HEK293 (cell line): ENCODE results near the gene SLX9.
A peak's percentile ranks its signal among the peaks of the same experiment; 100 is the strongest.

Experiments used
- CTCF ChIA-PET: fragments of 350-600 bp; formaldehyde crosslinking; extraction: SDS; loops from one replicate; lab custom pipeline; 2021; ENCODE audit warnings: antibody characterized with exemption; lab: Yijun Ruan, JAX
- POLR2A ChIA-PET: fragments of 300-600 bp; formaldehyde crosslinking; extraction: SDS; loops from one replicate; lab custom pipeline; 2020; ENCODE audit warnings: antibody characterized with exemption, inconsistent platforms; lab: Yijun Ruan, JAX
- H3K27ac ChIP-seq: fragments of 200-500 bp; sonication (Bioruptor generic); 2 replicates; pipeline ENCODE4 v1.5.1; 2014; ENCODE audit warnings: low read depth, low read length, control low read depth, inconsistent platforms; ENCODE audit errors: extremely low read depth
- H3K36me3 ChIP-seq, 2 experiments: fragments of 200-500 bp in 1 of 2; sonication (Bioruptor generic) in 1 of 2; 1 replicate in 1 of 2; 2 replicates in 1 of 2; pipeline ENCODE4 v1.5.1; 2014 to 2017; ENCODE audit warnings: inconsistent platforms in 2 of 2, low read length in 2 of 2; ENCODE audit not compliant: control insufficient read depth in 2 of 2, insufficient read depth in 1 of 2
- H3K4me1 ChIP-seq: fragments of 200-500 bp; sonication (Bioruptor generic); 2 replicates; pipeline ENCODE4 v1.5.1; 2014; ENCODE audit warnings: mild to moderate bottlenecking, low read length, inconsistent platforms; ENCODE audit not compliant: control insufficient read depth, insufficient read depth
- H3K4me3 ChIP-seq: 2 replicates; pipeline ENCODE4 v1.5.1; 2011; ENCODE audit warnings: low read depth, mild to moderate bottlenecking, control low read depth, low read length, moderate library complexity
- H3K9me3 ChIP-seq: fragments of 200-500 bp; sonication (Bioruptor generic); 2 replicates; pipeline ENCODE4 v1.5.1; 2014; ENCODE audit warnings: low read depth, low read length, inconsistent platforms; ENCODE audit not compliant: control insufficient read depth, insufficient read depth
- GLIS2 ChIP-seq: fragments of 450-650 bp; formaldehyde crosslinking; IDR thresholded peaks from 2 replicates; pipeline ENCODE4 v1.5.1; 2016; ENCODE audit warnings: missing biosample characterization, missing genetic modification characterization
- HIC1 ChIP-seq: fragments of 450-650 bp; formaldehyde crosslinking; IDR thresholded peaks from 2 replicates; pipeline ENCODE4 v1.5.1; 2016; ENCODE audit warnings: missing biosample characterization, missing genetic modification characterization
- KLF10 ChIP-seq: fragments of 450-650 bp; IDR thresholded peaks from 2 replicates; pipeline ENCODE4 v1.5.1; 2018; ENCODE audit warnings: missing biosample characterization, mild to moderate bottlenecking, missing genetic modification characterization
- KLF7 ChIP-seq: fragments of 450-650 bp; formaldehyde crosslinking; IDR thresholded peaks from 2 replicates; pipeline ENCODE4 v1.5.1; 2016; ENCODE audit warnings: missing biosample characterization, missing genetic modification characterization, borderline replicate concordance
- SP3 ChIP-seq: fragments of 450-650 bp; formaldehyde crosslinking; IDR thresholded peaks from 2 replicates; pipeline ENCODE4 v1.5.1; 2016; ENCODE audit warnings: missing biosample characterization, missing genetic modification characterization
- ZNF114 ChIP-seq: fragments of 450-650 bp; formaldehyde crosslinking; IDR thresholded peaks from 2 replicates; pipeline ENCODE4 v1.5.0; 2017; ENCODE audit warnings: missing biosample characterization, missing genetic modification characterization
- ZNF121 ChIP-seq: fragments of 450-650 bp; formaldehyde crosslinking; IDR thresholded peaks from 2 replicates; pipeline ENCODE4 v1.5.1; 2016; ENCODE audit warnings: missing biosample characterization, missing genetic modification characterization
- ZNF133 ChIP-seq: fragments of 450-650 bp; formaldehyde crosslinking; IDR thresholded peaks from 2 replicates; pipeline ENCODE4 v1.5.1; 2016; ENCODE audit warnings: missing biosample characterization, missing genetic modification characterization
- ZNF138 ChIP-seq: fragments of 450-650 bp; formaldehyde crosslinking; IDR thresholded peaks from 2 replicates; pipeline ENCODE4 v1.5.1; 2016; ENCODE audit warnings: missing biosample characterization, missing genetic modification characterization, borderline replicate concordance
- ZNF221 ChIP-seq: fragments of 450-650 bp; formaldehyde crosslinking; IDR thresholded peaks from 2 replicates; pipeline ENCODE4 v1.5.1; 2017; ENCODE audit warnings: missing biosample characterization, missing genetic modification characterization, borderline replicate concordance
- ZNF423 ChIP-seq: fragments of 450-650 bp; formaldehyde crosslinking; IDR thresholded peaks from 2 replicates; pipeline ENCODE4 v1.5.1; 2016; ENCODE audit warnings: missing biosample characterization, missing genetic modification characterization
- ZNF48 ChIP-seq: fragments of 450-650 bp; formaldehyde crosslinking; IDR thresholded peaks from 2 replicates; pipeline ENCODE4 v1.5.1; 2016; ENCODE audit warnings: missing biosample characterization, missing genetic modification characterization
- ZNF560 ChIP-seq: fragments of 450-650 bp; formaldehyde crosslinking; IDR thresholded peaks from 2 replicates; pipeline ENCODE4 v1.5.1; 2017; ENCODE audit warnings: missing biosample characterization, missing genetic modification characterization, borderline replicate concordance
- ZNF610 ChIP-seq: fragments of 450-650 bp; formaldehyde crosslinking; IDR thresholded peaks from 2 replicates; pipeline ENCODE4 v1.5.1; 2016; ENCODE audit warnings: missing biosample characterization, missing genetic modification characterization, borderline replicate concordance
- ZNF658 ChIP-seq: fragments of 450-650 bp; formaldehyde crosslinking; IDR thresholded peaks from 2 replicates; pipeline ENCODE4; 2016; ENCODE audit warnings: missing biosample characterization, missing genetic modification characterization
- ZNF76 ChIP-seq: fragments of 450-650 bp; formaldehyde crosslinking; IDR thresholded peaks from 2 replicates; pipeline ENCODE4; 2016; ENCODE audit warnings: low read depth, missing biosample characterization, missing genetic modification characterization, borderline replicate concordance
- TF ChIP-seq, protein P1 (sequence below): fragments of 450-650 bp; formaldehyde crosslinking; IDR thresholded peaks from 2 replicates; pipeline ENCODE4 v1.5.1; 2016; ENCODE audit warnings: missing biosample characterization, missing genetic modification characterization

SLX9 gene

GRCh38 chr21:44919913-44920693, 19.7 kb upstream of the SLX9 start:
- Histone ChIP-seq H3K4me1 (no peaks in the 10 kb centered on the region), H3K4me3 (no peak overlapping the region)
- CTCF ChIA-PET, result interaction anchor here (0.6 kb wide), 1 partner anchor 827 kb away, joined by 3 read pairs; no protein-coding TSS in a partner anchor

GRCh38 chr21:44920694-44921604, 18.9 kb upstream of the SLX9 start, which contains the start of gene ITGB2:
Gene ITGB2, minus strand, starts transcription at chr21:44920899. Its CDS starts 10,117 bp downstream, at chr21:44910782.
- CTCF ChIA-PET, result no interaction called here
- H3K9me3 ChIP-seq, result no peaks in the 10 kb centered on the region
- no peak within 1 kb of the TSS for H3K27ac ChIP-seq
- no peak within 1 kb of the TSS for H3K4me3 ChIP-seq
- no peaks in the 10 kb centered on the region for H3K4me1 ChIP-seq
- POLR2A ChIA-PET, result no interaction called here
- TF ChIP-seq KLF7 (tag by site-specific recombination) (no peak), ZNF658 (tag by site-specific recombination) (no peak), ZNF133 (no peak), ZNF114 (tag by site-specific recombination) (no peak), ZNF138 (tag by site-specific recombination) (no peak), KLF10 (no peak), ZNF121 (tag by site-specific recombination) (no peak), GLIS2 (tag by site-specific recombination) (no peak), ZNF221 (tag by site-specific recombination) (no peak), HIC1 (tag by site-specific recombination) (no peak), ZNF423 (tag by site-specific recombination) (no peak)
- TF ChIP-seq, protein P1, sequence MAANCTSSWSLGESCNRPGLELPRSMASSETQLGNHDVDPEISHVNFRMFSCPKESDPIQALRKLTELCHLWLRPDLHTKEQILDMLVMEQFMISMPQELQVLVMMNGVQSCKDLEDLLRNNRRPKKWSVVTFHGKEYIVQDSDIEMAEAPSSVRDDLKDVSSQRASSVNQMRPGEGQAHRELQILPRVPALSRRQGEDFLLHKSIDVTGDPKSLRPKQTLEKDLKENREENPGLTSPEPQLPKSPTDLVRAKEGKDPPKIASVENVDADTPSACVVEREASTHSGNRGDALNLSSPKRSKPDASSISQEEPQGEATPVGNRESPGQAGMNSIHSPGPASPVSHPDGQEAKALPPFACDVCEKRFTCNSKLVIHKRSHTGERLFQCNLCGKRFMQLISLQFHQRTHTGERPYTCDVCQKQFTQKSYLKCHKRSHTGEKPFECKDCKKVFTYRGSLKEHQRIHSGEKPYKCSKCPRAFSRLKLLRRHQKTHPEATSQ (tag by site-specific recombination), result no peak
- TF ChIP-seq, all 188 proteins: peak for 0
- H3K36me3 ChIP-seq, result no peaks in the 10 kb centered on the region

More at GRCh38 chr21:44919913-44920693, 19.7 kb upstream of the SLX9 start:
- TF ChIP-seq ZNF76 (tag by site-specific recombination), result no peak
- peak; percentile 59; the same call in 1 of the 2 replicates for TF ChIP-seq ZNF48
- no peak for TF ChIP-seq ZNF121 (tag by site-specific recombination)
- no peak for TF ChIP-seq ZNF560
- TF ChIP-seq SP3 (tag by site-specific recombination), result no peak
- TF ChIP-seq ZNF610, result no peak
- Histone ChIP-seq H3K9me3 (no peaks in the 10 kb centered on the region), H3K36me3 (no peaks in the 10 kb centered on the region), H3K27ac (no peak overlapping the region)
- POLR2A ChIA-PET, result no interaction called here
